GM19025 (cell line): Measurements from ENCODE around the gene RFPL3.
"Not testable (repeated sequence)": the region's sequence is repeated elsewhere in the genome, so short reads cannot be mapped to it uniquely, and the experiment has no call there.

Source experiments
- ATAC-seq: cut with Tn5 transposase; IDR thresholded peaks from one replicate; pipeline ENCODE4 v1.9.1; 2021; ENCODE audit warnings: mild to moderate bottlenecking, low read depth, moderate library complexity; ENCODE audit not compliant: unreplicated experiment

RFPL3 gene

DNA sequence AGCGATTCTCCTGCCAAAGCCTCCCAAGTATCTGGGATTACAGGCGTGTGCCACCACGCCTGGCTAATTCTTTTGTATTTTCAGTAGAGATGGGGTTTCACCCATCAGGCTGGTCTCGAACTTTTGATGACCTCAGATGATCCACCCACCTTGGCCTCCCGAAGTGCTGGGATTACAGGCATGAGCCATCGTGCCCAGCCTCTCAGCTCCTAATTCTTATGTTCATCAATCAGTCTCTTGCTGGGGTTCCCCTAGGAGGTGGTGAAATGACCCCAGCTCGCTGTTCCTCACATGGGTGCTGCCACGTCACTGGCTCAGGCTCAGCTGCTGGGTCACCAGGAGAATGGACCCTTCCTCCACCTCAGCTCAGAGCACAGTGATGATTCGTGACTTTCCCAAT lies at the start of gene RFPL3:
RFPL3 (plus strand) TSS at position 301 of the 400 bp plus-strand sequence. CDS start 205 bp downstream, outside the sequence.
- not testable (repeated sequence) for ATAC-seq

DNA sequence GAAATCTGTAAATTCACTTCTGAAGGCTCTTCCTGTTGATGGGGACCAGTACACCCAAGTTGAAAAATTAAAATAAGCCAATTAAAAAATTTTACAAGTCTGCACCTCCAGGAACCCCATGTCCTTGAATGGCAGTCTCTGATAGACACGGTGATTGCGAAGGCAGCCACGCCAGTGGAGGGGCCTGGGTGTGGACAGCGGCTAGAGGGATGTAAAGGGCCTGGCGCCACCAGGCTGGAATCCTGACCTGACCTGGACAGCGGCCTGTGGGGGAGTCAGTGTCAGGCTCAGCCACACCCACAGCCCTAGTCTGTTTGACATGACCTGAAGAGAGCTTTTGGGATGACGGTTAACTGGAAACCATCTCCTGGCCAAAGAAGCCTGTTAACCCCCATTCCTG lies 49.5 kb upstream of the RFPL3 start:
- no peak for ATAC-seq

DNA sequence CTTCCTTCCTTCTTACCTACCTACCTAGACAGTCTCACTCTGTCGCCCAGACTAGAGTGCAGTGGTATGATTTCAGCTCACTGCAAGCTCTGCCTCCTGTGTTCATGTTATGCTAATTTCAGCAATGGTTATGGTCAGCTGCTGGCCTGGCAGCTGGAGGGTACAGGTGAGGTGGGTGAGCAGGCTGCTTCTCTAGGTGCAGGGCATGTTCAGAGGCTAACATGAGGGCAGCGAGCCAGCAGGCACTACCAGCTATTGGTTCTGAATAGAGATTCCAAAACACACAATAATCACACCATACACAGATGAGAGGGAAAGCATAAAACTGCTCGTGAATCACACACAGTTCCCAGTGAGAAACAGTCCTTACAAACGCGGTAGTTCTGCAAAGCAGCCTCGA lies 48.7 kb upstream of the RFPL3 start:
- ATAC-seq = no peak

DNA sequence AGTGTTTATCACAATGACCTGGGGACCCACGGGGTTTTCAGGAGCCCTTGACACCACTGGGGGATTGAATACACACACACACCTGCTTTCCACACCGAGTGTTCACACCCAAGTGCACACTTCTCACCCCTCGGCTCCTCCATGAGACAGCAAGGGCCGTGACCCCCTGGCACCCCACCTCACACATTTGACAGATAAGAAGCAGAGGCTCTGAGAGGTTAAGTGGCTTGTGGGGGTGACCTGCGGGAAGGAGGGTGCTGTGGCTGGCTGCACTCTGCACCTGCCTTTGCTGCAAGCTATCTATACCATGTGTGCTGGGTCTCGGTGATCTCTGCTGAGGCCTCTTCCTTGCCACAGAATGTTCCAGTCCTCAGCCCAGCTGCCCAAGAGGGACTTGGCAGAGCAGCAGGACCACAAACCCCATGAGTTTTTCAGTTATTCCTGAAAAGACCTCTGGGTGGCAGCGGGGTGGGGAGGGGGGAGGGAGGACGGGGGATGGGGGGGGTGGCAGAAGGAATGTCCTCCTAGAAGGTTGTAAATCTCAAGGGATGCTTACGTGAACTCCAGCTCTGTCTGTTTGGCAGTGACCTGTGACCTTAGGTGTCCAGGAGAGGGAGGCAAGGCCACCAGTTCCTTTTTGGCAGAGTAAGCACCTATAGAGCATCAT lies 47.9 kb upstream of the RFPL3 start:
- ATAC-seq = no peak

DNA sequence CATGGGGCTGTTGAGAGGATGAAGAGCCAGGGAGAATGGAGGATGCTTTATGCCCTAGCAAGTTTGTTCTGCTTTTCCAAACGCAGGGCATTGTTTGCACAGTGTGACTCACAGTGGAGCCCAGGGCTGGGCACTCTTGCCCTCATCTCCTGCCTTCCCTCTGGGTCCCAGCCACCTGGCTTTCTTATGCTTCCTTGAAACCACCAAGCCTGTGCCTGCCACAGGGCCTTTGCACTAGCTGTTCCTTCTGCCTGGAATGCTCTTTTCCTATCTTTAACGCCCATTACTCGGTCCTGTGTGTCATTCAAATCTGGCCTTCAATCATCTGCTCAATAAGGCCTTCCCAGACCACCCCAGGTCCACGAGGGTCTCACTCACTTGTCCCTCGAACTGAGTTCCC lies 46.9 kb upstream of the RFPL3 start:
- no peak for ATAC-seq

DNA sequence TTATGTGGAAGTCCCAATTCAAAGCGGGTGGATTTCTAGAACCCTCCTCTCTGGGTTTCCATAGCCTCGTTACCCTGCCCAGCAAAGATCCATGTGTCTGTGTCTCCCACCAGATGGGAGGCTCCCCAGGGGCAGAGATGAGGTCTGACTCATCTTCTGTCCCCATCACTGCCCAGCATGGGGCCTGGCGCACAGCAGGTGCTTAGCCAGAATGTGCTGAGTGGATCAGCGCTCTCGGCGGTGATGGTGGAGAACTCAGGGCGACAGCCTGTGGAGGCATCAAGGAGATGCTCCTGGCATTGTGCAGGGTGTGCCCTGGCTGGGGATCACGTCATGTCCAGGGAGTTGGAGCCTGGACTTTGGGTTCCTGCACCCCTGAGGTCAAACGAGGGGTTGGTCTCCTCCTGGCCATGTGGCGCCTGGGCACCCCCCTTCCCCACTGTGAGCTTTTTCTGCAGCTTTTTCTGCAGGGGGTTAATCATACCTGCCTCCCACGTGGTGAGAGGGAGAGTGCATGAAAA lies 46.1 kb upstream of the RFPL3 start:
- ATAC-seq = no peak

DNA sequence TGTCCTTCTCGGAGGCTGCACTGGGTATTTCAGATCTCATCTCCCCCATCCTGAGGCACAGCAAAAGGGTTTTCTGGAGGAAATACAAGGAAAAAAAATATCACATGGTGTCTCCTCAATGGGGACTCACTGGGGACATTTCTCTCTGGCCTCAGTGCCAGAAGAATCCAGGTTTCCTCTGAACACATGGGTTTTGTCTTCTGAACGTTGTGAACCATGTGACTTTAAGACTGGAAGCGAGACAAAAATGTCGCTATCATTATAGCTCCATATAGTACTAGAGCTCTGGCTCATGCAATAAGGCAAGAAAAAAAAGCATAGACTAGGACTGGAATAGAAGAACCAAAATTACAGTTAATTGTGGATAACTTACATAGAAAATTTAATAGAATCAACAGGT lies 44.9 kb upstream of the RFPL3 start:
- no peak for ATAC-seq

DNA sequence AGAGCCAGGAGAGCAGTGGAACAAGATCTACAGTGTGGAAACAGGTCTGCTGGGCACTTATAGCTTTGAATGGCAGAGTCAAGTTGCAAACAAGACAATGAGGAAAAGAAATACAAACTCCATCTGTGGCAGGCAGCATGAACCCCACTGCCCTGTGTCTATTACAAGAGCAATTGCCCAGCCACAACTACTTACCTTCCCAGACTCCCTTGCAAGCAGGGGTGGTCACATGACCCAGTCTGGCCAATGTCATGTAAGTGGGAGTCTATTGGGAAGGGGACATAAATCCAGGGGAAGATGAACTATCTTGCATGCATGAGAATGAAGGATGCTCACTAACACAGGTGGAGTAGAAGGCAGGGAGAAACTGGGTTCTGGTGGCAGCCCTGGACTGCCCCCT lies 44.1 kb upstream of the RFPL3 start:
- ATAC-seq = no peak

DNA sequence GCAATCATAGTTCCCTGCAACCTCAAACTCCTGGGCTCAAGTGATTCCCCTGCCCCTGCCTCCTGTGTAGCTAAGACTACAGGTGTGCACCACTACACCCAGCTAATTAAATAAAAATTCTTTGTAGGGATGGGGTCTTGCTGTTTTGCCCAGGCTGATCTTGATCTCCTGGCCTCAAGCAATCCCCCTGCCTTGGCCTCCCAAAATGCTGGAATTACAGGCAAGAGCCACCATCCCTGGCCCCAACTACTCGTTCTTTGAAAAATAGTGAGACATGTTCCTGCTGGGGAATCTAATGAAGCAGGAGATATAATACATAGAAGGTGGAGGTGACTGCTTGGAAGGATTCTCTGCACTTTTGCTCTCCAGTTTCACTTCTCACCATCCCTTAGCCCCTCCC lies 40.1 kb upstream of the RFPL3 start:
- no peak for ATAC-seq

DNA sequence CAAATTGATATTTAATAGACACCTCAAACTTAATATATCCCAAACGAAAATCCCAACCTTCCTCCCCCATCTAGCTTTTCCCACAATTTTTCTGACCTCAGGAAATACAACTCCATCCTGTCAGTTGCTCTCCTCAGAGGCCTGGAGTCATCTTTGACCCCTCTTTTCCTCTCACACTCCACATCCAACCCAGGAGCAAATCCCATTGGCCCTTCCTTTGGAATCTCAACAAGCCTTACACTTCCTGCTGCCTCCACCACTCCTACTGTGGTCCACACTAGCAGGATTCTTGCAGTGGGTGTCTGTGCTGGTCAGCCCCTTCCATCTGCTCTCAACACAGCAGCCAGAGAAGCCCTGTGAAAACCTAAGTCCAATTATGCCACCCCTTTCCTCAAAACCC lies 39.3 kb upstream of the RFPL3 start:
- ATAC-seq = no peak

DNA sequence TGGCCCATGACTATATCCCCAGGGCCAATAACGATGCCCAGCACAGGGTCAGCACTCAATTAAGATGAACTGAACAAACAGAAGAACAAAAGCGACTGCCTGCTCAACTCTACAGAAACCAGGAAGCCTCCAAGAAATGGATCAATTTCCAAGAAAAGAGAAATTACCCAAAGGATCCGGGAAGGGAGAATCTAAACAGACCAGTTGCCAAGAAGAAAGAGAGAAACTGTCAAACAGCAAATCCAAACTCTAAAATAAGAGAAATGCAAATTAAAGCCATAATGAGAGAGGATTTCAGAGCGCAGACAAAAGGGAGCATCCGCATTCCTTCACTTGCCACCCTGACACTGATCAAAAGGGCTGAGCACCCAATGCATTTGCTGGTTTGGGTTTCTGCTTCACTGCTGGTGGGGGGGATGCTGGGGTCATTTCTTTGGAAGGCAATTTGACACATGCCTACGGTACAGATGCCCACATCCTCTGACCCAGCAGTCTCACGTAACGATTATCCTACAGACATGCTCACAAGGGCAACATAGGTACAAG lies 37.7 kb upstream of the RFPL3 start:
- no peak for ATAC-seq

DNA sequence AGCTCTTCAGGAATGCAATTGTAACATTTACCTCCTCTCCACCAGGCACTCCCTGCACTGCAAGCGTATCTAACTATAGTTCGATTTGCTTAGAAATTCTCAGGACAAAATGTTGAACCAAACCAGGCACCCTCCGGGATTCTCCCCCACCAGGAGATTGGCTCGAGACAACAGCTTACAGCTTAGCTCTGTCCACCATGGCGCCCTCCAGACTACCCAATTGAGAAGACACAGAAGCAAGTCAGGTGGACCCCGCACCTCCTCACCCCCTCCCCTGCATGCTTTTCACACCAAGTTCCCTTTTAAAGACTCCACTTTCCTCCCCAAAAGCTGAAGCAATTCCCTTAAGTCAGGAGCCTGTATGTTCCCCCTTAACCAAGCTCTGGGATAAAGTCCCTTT lies 34.7 kb upstream of the RFPL3 start:
- ATAC-seq = no peak

DNA sequence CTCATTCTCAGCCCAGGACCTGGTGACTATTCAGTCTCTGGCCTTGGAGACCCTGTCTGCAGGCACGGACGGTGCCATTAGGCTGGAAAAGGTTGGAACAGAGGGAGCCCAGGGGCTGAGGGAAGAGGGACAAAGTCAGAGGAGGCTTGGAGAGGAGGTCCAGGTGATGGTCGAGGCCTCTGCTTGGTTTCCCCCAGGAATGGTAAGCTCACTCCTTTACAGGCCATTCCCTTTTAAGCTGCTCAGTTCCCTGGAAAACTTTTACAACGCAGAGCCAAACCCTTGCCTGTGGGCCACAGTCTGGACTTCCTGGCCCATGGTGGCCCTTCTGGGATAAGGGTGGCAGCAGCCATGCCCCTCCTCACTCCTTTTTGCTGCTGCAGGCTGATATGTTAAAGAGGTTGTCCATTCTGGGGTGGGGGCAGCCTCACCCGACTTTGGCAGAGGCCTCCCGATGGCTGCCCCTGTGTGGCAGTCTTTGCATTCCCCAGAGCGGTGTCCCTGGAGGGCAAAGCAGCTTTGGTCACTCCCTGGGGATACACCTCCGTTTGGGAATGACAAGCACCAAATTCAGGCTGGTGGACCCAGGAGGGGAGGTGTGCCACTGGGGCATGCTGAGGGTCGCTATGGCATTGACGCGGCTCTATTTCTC lies 34.0 kb upstream of the RFPL3 start:
- ATAC-seq = no peak

DNA sequence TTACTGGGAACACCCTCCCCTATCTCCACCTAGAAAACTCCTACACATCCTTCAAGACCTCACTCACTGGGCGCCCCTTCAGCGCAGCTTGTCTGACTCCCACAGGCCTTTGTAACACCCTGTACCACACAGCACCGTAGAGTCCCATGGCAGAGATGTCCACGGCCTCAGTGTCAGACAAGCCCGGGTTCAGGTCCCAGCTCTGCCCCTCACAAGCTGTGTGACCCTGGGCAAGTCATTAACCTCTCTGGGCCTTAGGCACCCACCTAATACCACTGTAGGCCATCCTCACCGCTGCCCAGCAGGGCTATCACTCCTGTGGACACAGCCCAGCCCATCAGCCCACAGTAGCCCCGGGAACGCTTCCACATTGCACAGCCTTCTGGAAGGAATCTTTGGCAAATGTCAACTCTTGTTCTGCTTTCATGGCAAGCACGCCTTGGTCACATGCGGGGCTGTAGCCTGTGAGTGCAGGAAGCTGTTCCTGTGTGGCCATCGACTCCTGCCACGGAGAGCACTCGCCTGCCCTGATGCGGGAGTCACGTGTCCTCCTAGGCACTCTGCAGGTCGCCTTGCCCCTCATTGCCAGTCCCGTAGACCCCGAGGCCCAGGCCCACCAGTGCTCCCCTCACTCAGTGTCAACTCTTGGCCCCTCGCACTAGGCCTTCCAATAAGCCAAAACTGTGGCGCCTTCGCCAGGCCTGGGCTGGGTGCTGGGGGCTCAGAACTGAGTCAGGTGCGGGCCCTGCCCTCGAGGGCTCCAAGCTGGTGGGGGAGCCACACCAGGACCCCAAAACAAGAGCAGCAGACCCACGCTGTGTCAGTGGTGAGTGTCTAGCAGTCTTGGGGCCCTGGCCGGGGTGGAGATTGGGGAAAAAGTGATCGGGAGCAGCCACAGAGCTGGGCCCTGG lies 32.9 kb upstream of the RFPL3 start:
- no peak for ATAC-seq

DNA sequence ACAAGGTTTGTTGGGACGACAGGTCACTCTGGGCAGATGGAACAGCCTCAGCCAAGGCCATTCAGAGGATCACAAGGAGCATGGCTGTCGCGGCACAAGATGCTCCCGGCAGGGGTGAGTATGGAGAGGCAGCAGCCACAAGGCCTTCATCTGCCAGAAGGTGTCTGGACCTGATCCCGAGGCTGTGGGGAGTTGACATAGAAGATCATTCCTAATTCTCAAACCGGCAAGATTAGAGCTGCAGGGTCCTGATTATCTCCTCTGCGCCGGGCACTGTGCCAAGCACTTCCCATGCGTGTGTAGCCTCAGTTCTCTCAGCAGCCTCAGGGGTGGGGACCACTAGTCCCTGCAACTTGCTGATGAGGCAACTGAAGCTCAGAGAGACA lies 32.3 kb upstream of the RFPL3 start:
- ATAC-seq = no peak

DNA sequence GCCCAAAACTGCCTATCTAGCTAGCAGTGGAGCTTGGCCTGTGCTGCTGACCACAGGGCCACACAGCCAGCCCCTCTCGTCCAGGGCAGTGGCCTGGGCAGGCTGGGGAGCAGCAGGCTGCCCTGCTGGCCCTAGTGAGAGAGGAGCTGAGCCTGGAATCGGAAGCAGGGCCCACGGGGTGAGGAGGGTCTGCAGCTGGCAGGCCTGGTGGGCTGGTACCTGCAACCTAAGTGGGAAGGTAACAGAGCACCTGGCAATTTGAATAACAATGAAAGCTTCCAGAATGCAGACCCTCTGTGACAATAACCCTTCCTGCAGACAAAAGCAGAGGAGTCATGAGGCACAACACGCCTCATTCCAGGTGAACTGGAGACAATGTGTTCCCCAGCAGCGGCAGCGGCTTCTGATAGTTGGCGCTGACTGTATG lies 31.8 kb upstream of the RFPL3 start:
- no peak for ATAC-seq

DNA sequence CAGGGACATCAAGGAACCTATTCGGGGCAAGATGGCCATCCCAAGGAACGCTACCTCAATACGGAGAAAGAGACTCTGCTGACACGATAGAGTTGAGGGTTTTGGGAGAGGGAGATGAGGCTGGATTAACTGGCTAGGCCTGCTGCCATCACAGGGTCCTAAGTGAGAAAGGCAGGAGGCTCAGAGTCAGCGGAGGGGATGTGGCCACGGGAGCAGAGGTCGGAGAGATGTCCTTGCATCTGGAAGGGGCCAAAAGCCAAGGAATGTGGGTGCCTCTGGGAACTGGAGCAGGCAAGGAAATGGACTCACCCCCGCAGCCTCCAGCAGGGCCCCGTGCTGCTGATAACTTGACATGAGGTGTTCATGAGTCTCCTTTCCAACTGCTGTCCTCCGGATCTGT lies 31.0 kb upstream of the RFPL3 start:
- ATAC-seq = no peak

DNA sequence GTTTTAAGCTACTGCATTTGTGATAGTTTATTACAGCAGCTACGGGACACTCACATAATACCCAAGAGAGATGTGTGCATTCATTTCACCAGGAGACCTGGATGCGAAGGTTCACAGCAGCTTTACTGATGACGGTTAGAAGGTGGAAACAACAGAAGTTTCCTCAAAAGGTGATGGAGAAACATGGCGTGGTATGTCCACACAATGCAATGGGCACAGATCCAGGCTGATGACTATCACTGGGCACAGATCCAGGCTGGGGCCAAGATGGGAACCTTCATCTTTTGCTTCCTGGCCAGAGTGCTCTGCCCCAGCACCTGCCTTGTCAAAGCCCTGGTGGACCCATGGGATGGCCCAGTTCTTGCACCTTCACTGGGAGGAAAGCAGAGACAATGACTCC lies 30.6 kb upstream of the RFPL3 start:
- no peak for ATAC-seq

DNA sequence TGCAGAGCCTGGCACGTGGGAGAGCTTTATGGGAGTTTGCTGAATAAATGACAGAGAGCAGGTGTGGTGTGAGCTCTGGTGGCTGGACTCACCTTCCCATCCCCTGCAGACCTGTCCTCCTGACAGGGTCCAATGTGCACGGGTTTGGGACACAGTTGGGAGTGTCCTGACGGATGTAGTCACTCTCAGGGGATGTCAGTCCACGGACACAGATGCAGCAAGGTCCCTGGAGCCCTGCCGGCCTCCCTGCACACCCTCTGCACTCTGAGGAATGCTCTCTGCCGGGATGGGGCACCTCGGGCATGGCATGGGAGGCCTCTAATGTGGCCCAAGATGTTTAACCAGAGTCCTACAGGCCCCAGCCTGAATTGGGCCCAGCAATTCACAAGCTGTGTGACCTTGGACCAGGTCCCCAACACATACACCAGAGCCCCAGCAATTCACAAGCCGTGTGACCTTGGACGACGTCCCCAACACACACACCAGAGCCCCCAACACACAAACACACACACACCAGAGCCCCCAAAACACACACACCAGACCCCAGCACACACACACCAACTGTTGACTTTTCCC lies 30.0 kb upstream of the RFPL3 start:
- ATAC-seq = no peak

DNA sequence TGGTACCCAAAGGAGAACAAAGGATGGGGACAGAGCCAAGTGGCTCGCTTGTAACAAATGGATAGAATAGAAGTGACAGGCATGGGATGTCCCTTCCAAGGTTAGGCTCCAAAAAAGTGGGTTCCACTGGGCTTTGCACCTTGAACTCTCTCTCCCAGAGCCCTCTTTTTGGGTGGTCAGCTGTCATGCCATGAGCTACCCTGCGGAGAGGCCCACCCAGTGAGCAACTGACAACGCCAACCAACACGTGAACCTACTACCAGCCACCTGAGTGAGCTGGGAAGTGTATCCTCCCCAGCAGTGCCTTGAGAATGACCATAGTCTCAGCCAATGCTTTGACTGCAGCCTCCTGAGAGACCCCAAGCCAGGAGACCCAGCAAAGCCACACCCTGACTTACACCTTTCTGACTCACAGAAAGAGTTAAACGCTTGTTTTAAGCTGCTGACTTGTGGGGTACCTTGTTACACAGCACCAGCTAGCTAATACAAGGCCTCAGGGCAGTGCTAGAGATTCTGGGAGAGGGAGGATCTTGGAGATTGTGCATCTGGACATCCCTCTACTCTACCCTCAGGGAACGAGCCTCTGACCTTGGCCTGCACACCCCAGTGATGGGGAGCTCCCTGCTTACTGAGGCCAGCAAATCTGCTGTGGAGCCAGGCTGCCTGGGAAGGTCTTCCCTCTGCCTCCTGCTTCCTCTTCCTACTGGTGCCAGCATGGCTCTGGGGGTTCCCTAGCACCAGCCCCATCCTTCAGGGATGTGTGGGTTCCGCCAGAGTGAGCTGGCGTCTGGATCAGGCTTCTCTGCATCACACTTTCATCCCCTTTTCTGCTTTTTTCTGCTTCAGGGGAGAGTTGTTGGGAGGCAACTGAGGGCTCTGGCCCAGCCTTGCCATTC lies 29.1 kb upstream of the RFPL3 start:
- no peak for ATAC-seq
